ENCODE results near the gene KSR2. TPM values are rescaled to one million over a fixed set of nuclear protein-coding genes. Genes with fewer than 3 reads are reported as not detected.

KSR2 gene
- total RNA-seq, 4 donors from 2014 or later: under 0.01 to 0.06 (median 0.03) TPM

- Histone ChIP-seq H3K9me3 (peaks cover 0 to 24% (median 16%) of the 10 kb centered on the region in 4 donors), H3K36me3 (no peaks in the 10 kb centered on the region), H3K27me3 (peaks cover 0 to 8% (median 0%) of the 10 kb centered on the region in 4 donors), H3K27ac (replicated peaks in 1 of 4) (no peak overlapping the region), H3K4me3 (no peak overlapping the region), H3K4me1 (no peaks in the 10 kb centered on the region)
- TF ChIP-seq CTCF (IDR thresholded peaks at IDR 0.05) (no peak), POLR2AphosphoS5 (IDR thresholded peaks at IDR 0.05) (no peak), EP300 (IDR thresholded peaks at IDR 0.05) (no peak), POLR2A (IDR thresholded peaks at IDR 0.05; ENCODE audit: low read depth) (no peak)
- no peak for DNase-seq (ENCODE audit: extremely low spot score)
- intact Hi-C loops (cut with DNase I): no loop called here
- WGBS: 86% methylated on average over 3 of the region's 3 CpGs
Observed at GRCh38 chr12:117825827-117826226, 143.0 kb downstream of the KSR2 start.

GRCh38 chr12:117821480-117822175, 147.2 kb downstream of the KSR2 start:
- DNase-seq (ENCODE audit: extremely low spot score): no peak
- H3K4me3 ChIP-seq: no peak overlapping the region
- H3K4me1 ChIP-seq: no peaks in the 10 kb centered on the region
- TF ChIP-seq POLR2A (IDR thresholded peaks at IDR 0.05; ENCODE audit: low read depth): no peak
- no peak for TF ChIP-seq POLR2AphosphoS5 (IDR thresholded peaks at IDR 0.05)
- no peak for TF ChIP-seq CTCF (IDR thresholded peaks at IDR 0.05)
- no peak for TF ChIP-seq EP300 (IDR thresholded peaks at IDR 0.05)
- no peak overlapping the region for H3K27ac ChIP-seq (replicated peaks in 1 of 4)
- intact Hi-C loops (cut with DNase I): no loop called here
- peaks cover 0 to 32% (median 0%) of the 10 kb centered on the region in 4 donors for H3K27me3 ChIP-seq
- peaks cover 0 to 1% (median 0%) of the 10 kb centered on the region in 4 donors for H3K9me3 ChIP-seq
- whole genome bisulfite sequencing: 80% methylated on average over 6 of the region's 6 CpGs
- H3K36me3 ChIP-seq: no peaks in the 10 kb centered on the region

- Histone ChIP-seq H3K9me3 (peaks cover 0 to 8% (median 3%) of the 10 kb centered on the region in 4 donors), H3K4me3 (no peak overlapping the region), H3K36me3 (no peaks in the 10 kb centered on the region), H3K27me3 (peaks cover 0 to 32% (median 0%) of the 10 kb centered on the region in 4 donors), H3K4me1 (no peaks in the 10 kb centered on the region), H3K27ac (replicated peaks in 1 of 4) (no peak overlapping the region)
- TF ChIP-seq POLR2A (IDR thresholded peaks at IDR 0.05; ENCODE audit: low read depth) (no peak), EP300 (IDR thresholded peaks at IDR 0.05) (no peak), POLR2AphosphoS5 (IDR thresholded peaks at IDR 0.05) (no peak), CTCF (IDR thresholded peaks at IDR 0.05) (no peak)
- DNase-seq (ENCODE audit: extremely low spot score): no peak
- intact Hi-C loops (cut with DNase I): no loop called here
- WGBS: 76% methylated on average over 12 of the region's 12 CpGs
Observed at GRCh38 chr12:117820216-117820907, 148.4 kb downstream of the KSR2 start.

- intact Hi-C loops (cut with DNase I): no loop called here
Observed at GRCh38 chr12:117819160-117819559, 149.6 kb downstream of the KSR2 start.

More at GRCh38 chr12:117819160-117819559, 149.6 kb downstream of the KSR2 start:
- 79% methylated on average over 4 of the region's 4 CpGs for WGBS
- DNase-seq (ENCODE audit: extremely low spot score): no peak
- Histone ChIP-seq H3K36me3 (no peaks in the 10 kb centered on the region), H3K27me3 (peaks cover 0 to 32% (median 0%) of the 10 kb centered on the region in 4 donors), H3K27ac (replicated peaks in 1 of 4) (no peak overlapping the region), H3K4me3 (no peak overlapping the region), H3K9me3 (peaks cover 0 to 12% (median 3%) of the 10 kb centered on the region in 4 donors), H3K4me1 (no peaks in the 10 kb centered on the region)
- no peak for TF ChIP-seq CTCF (IDR thresholded peaks at IDR 0.05)
- no peak for TF ChIP-seq POLR2A (IDR thresholded peaks at IDR 0.05; ENCODE audit: low read depth)
- TF ChIP-seq EP300 (IDR thresholded peaks at IDR 0.05): no peak
- no peak for TF ChIP-seq POLR2AphosphoS5 (IDR thresholded peaks at IDR 0.05)
